HCT116 (cell line): ENCODE measurements around the gene CAMK2G.

Source experiments
- CTCF ChIP-seq, 3 experiments: fragments of 200-600 bp in 1 of 3; sonication (generic) in 1 of 3; IDR thresholded peaks in 2 of 3; conservative IDR thresholded peaks in 1 of 3; 2 replicates each; pipeline ENCODE4 v1.5.1; 2012 to 2017; ENCODE audit warnings: low read depth in 2 of 3, low read length in 2 of 3, antibody characterized with exemption in 1 of 3, borderline replicate concordance in 1 of 3, control low read depth in 1 of 3, mild to moderate bottlenecking in 1 of 3, mixed read lengths in 1 of 3, mixed run types in 1 of 3, moderate library complexity in 1 of 3; ENCODE audit not compliant: insufficient read depth in 1 of 3
- EZH2 ChIP-seq: fragments of 200-600 bp; sonication (generic); IDR thresholded peaks from 2 replicates; pipeline ENCODE4 v1.6.1; 2017; ENCODE audit warnings: antibody characterized with exemption, mixed run types
- FOSL1 ChIP-seq: IDR thresholded peaks from 2 replicates; pipeline ENCODE4 v1.6.1; 2012; ENCODE audit warnings: low read depth
- MAX ChIP-seq: IDR thresholded peaks from 2 replicates; pipeline ENCODE4 v1.6.1; 2012
- POLR2A ChIP-seq: IDR thresholded peaks from 2 replicates; pipeline ENCODE4 v1.7.0; 2011; ENCODE audit warnings: borderline replicate concordance; ENCODE audit not compliant: insufficient read depth, insufficient read length; ENCODE audit errors: extremely low read depth
- RAD21 ChIP-seq: IDR thresholded peaks from 2 replicates; pipeline ENCODE4 v1.6.1; 2012; ENCODE audit warnings: low read depth, mild to moderate bottlenecking
- REST ChIP-seq: IDR thresholded peaks from 2 replicates; pipeline ENCODE4 v1.6.1; 2012; ENCODE audit warnings: low read depth
- SRF ChIP-seq: IDR thresholded peaks from 2 replicates; pipeline ENCODE4 v1.6.1; 2012; ENCODE audit warnings: low read depth
- YY1 ChIP-seq: IDR thresholded peaks from 2 replicates; pipeline ENCODE4 v1.6.1; 2011; ENCODE audit warnings: low read length, low read depth, moderate library complexity, mild to moderate bottlenecking; ENCODE audit not compliant: insufficient replicate concordance; ENCODE audit errors: extremely low read depth
- ZBTB33 ChIP-seq: IDR thresholded peaks from 2 replicates; pipeline ENCODE4 v1.6.1; 2011; ENCODE audit warnings: mild to moderate bottlenecking, low read length, moderate library complexity; ENCODE audit not compliant: insufficient replicate concordance; ENCODE audit errors: extremely low read depth
- ZFX ChIP-seq: fragments of 450-650 bp; IDR thresholded peaks from 2 replicates; pipeline ENCODE4 v1.6.1; 2017

- TF ChIP-seq CTCF (IDR thresholded peaks at IDR 0.05 in 2 of 3, conservative IDR thresholded peaks at IDR 0.05 in 1 of 3; ENCODE audit: borderline replicate concordance in 1 of 3, insufficient read depth in 1 of 3, low read depth in 2 of 3, low read length in 2 of 3) (peak; percentile 25 to 65 (median 53); a peak in 4 of 6 replicates), RAD21 (peak; percentile 18; the same call in 1 of the 2 replicates), EZH2 (no peak), ZBTB33 (no peak), YY1 (no peak), ZFX (no peak), MAX (no peak), SRF (no peak), REST (no peak), FOSL1 (no peak), POLR2A (no peak)
These were observed 59.2 kb downstream of the CAMK2G start for GRCh38 chr10:73814896-73815718.
